Sigmoid colon (tissue), 4 donors: ENCODE data around the gene MYL4.

Experiments used
- EP300 ChIP-seq, 4 donors: sonication (generic); formaldehyde crosslinking; IDR thresholded peaks; one replicate each; pipeline ENCODE4 v1.6.1; 2017; ENCODE audit warnings: antibody characterized with exemption in 4 of 4
- POLR2A ChIP-seq, 2 donors: fragments of 450-650 bp; IDR thresholded peaks; one replicate each; pipeline ENCODE4 v1.6.1; 2016; ENCODE audit warnings: antibody characterized with exemption in 2 of 2, mild to moderate bottlenecking in 2 of 2, moderate library complexity in 2 of 2
- TF ChIP-seq, protein P1 (sequence below), 4 experiments: fragments of 450-650 bp in 3 of 4; fragments of 200-600 bp in 1 of 4; IDR thresholded peaks; one replicate each; pipeline ENCODE4 v1.5.1; 2016 to 2019; ENCODE audit warnings: antibody characterized with exemption in 4 of 4, mild to moderate bottlenecking in 3 of 4, moderate library complexity in 2 of 4

GRCh38 chr17:47219621-47220475, 10.7 kb downstream of the MYL4 start:
- no peak for TF ChIP-seq POLR2A (IDR thresholded peaks at IDR 0.05)
- TF ChIP-seq, protein P1, sequence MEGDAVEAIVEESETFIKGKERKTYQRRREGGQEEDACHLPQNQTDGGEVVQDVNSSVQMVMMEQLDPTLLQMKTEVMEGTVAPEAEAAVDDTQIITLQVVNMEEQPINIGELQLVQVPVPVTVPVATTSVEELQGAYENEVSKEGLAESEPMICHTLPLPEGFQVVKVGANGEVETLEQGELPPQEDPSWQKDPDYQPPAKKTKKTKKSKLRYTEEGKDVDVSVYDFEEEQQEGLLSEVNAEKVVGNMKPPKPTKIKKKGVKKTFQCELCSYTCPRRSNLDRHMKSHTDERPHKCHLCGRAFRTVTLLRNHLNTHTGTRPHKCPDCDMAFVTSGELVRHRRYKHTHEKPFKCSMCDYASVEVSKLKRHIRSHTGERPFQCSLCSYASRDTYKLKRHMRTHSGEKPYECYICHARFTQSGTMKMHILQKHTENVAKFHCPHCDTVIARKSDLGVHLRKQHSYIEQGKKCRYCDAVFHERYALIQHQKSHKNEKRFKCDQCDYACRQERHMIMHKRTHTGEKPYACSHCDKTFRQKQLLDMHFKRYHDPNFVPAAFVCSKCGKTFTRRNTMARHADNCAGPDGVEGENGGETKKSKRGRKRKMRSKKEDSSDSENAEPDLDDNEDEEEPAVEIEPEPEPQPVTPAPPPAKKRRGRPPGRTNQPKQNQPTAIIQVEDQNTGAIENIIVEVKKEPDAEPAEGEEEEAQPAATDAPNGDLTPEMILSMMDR (IDR thresholded peaks at IDR 0.05) = no peak
- TF ChIP-seq EP300 (IDR thresholded peaks at IDR 0.05) = no peak
